GM21737 (cell line): Measurements from ENCODE around the gene FREM1.

Source experiments
- ATAC-seq: cut with Tn5 transposase; IDR thresholded peaks from one replicate; pipeline ENCODE4 v1.9.1; 2021; ENCODE audit warnings: mild to moderate bottlenecking, moderate library complexity; ENCODE audit not compliant: unreplicated experiment

Gene FREM1

DNA sequence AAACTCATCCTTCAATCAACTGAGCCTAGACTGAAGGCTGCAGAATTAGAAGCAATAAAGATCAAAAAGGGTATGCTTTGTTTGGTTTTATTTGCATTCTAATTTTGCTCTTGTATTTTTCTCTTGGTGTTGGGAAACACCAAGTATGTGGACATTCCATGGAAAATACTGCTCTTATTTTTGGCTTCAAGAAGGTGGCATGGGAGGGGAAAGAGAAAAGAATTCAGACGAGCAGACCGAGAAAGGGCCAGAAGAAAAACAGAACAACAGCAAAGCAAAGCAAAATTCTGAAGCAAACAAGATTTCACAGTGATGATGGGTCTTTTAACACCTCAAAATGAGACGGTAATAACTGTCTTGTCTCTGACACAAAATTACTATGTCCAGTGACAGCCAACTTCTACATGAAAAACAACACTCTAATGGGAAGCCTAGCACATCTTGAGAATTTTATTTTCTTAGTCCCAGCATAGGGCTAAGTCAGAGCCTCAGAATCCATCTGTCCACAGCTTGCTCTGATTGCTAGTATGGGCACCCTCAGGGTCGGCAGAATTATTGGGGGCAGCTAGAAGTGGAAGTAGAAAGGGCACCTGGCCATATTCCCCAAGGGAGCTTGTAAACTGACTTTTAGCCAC lies 26.8 kb downstream of the FREM1 start:
- ATAC-seq: no peak

DNA sequence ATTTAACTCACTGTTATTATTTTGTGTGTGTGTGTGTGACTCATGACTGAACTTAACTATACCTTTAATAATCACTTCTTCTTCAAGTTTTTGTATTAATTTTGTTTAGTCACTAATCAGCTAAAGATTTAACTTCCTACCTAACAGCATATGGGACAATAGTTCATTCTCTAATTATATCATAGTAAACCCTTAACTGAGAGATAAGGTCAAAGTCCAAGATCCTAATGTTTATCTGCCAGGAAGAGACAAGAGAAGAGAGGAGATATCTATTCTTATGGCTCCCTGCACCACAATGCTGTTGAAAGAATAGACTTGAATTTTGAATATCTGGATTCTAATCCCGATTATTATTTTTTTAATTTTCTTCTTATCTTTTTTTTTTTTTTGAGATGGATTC lies 28.1 kb downstream of the FREM1 start:
- no peak for ATAC-seq

DNA sequence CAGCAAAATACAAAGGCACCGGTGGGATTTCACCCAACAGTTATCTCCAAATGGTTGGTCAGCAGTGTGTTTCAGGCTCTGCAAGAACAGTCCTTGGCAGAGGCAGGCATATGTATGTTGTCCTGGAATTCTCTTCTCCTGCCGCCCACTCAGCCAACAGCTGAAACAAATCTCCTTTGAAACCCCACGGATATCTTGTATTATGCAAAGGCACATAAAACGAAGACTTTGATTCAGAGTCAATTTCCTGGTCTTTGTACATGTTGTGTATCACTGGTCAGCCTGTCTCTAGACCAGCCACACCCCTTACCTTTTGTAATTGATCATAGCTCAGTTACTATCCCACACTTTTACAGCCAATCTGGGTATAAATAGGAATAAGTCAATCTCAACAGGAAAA lies 29.2 kb downstream of the FREM1 start:
- no peak for ATAC-seq

DNA sequence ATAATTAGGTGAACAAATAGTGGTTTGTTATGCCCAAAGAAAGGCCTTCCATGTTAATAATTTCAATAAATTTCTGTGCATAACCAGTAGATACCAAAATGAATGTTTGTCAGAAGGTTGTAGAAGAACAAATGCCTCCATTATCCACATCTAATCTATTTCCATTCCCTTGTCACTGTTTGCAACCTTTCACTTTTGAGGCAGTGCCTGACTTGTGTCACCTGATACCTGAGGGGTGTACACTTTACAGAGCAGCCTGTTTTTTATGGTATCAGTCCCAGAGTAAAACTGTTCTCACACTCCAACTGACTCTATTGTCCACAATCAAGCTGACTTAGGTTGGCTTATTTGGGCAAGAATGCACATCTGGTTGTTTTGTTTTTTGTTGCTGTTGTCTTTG lies 40.1 kb downstream of the FREM1 start:
- ATAC-seq: no peak

DNA sequence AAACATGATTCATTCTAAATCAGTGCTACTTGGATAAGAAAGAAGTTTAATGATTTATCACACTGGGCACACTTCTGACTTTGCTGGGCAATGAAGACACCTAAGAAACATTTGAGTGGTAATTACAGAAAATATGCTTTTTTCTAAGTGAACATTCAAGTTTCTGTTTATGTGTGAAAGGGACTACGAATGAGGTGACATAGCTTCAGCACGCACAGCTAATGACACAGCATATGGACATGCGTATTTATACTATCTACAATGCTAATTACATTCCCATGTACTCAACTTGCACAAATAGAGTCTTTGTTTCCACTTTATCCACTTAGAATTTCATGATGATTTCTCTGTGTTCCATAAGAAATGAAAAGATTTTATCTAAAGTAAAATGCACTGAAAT lies 40.6 kb downstream of the FREM1 start:
- no peak for ATAC-seq

DNA sequence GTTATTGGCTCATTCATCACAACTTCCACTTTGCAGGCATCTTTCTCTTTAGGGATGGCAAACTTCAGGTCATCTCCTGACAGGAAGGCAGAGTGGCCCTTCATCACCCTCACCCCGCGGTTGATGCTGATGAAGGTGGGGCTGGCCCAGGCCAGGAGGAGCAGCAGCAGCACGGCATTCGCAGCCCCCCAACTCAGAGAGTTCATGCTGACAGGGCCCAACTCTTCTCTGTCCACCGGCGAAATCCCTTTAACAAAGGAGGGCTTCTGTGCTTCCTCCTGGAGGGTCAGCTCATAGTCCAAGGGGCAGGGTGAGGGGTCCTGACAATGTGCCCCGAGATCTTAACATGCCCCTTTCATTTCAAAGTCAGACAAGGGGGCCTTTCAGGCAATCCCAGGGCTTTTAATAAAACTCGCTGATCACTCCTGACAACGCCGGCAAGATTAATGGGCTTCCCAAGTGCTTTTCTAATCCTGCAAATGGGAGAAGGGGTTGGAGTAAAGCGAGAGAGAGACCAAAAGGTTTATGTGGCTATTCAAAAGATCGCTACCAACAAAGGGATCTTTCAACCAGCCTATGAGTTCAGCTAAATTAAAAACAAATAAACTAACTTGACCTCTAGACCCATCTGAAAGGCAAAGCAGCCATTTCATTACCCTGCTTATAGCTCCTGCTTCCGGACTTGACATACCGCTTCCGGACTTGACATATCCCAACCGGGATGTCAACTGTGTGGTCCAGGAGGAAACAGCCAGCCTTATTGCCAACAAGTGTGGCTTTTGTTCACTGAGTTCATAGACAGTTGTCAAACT lies 41.2 kb downstream of the FREM1 start:
- no peak for ATAC-seq

DNA sequence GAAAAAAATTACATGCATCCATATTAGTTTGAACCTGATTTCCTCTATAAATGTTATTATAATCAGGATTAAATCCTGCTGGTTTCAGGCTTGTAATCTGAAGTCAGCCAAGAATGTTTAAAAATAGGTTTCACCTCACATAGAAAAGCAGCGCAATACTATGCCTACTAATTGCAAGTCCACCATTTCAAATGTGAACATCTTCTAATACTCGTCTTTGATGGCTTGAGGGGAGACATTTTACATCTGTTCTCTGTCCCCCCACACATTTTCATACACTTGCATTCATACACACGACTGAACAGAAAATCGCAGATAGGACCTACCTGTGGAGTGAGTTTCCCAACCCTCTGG lies 41.8 kb downstream of the FREM1 start:
- no peak for ATAC-seq

DNA sequence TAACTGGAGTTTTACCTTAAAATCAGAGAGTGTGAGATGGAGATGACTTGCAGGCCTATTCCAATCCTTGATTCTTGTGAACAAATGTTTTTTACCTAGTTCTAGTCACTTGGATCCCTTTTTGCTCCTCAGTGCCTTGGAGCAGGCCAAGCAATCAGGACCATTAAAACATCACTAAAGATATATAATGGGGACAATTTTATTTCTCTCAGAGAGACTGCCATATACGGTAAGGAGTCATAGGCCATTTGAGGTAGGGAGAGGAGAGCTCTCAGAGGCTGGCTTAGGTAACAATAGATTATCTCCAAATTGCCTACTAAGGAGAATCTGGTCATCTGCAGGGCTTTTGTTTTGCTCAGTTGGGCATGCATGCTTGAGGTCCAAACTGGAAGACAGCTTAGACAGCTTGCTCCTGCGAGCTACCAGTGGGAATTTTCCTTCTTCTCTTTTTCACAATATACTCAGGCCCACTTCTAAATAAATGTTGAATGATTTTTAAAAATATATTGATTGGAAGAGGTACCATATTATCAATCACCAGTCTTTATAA lies 44.0 kb downstream of the FREM1 start:
- no peak for ATAC-seq

DNA sequence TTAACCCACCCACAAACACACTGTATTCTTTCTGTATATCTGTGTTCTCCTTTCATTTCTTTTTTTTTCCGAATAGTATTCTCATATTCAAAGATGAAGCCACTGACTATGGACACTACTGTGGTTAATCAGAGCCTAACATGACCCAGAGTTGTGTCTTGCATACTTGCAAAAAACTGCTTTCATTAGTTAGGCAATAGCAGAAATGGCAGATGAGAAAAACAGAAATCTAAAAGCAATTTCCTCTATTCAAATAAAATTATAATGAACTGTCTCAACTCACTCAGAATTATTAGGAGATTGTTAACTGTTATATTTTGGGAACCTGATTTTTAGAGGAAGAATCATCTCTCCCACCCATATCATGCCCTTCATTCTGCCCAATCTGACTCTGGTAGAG lies 45.9 kb downstream of the FREM1 start:
- ATAC-seq: no peak

DNA sequence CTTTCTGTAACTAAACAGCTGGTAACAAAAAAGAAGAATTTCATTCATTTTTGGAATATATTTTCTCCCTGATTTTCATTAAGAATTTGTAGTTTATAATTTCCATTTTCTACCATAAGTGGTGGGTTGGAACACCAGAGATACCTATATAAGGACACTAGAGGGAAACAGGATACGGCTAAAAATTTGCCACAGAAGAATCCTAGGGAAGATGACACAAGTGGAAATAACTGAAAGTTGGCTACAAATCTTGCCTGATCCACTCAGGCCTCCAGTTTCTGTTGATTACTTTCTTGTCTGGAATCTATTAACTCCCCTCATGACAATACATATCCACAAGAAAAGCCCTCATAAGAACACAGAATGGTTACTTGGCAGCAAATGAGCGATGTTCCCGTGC lies 46.8 kb downstream of the FREM1 start:
- ATAC-seq: no peak

DNA sequence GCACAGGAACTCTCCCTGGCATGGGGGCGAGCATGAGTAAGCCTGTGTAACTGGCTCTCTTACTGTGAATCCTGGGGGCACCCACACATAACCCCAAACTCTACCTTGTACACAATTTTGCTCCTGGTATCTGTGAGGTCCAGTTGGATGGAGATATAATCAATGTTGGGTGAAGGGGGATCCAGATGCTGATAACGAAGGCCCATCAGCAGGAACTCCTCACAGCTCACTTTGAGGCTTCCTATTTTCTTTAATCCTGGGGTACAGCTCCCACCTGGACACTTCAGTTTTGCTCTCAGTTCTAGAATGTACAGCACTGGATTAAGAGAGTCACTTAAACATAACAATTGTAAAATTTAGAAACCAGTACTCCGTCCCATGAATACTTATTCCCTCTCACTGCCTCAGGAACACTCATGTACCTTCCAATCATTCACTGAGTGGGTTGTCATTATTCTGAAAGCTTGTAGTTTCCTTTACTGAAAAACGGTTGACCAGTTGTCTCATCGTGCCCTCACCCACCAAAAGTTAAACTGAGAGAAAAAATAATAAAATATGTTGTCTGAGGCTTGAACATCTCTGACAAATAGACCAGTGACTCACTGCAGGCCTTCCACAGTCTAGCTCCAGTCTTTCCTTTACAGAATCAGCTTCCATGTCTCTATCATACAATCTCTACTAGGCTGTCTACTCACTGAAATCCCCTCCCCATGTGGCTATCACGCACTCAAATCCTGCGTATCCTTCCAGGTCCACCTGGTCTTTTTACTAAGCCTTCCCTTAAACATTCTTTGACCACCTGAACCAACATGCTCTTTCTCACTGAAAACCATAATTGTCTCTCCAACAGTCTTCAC lies 52.6 kb downstream of the FREM1 start:
- no peak for ATAC-seq

DNA sequence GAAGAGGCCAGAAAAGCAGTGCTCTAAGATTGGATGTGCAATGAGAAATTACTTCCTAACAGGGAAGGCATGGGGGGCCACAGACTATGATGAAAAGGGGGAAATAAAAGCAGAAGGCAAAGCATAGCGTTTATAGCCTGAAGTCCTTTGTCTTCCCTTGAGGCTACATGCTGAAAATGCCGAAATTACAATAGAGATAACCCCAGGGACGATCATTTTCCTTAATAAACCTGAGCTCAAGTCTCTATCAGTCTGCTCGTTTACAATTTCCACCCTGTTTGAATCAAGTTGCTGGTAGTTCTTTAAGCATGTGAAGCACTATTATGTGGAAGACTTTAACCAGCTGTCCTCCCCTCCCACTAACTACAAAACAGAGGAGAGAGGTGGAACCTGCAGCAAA lies 60.4 kb downstream of the FREM1 start:
- no peak for ATAC-seq

DNA sequence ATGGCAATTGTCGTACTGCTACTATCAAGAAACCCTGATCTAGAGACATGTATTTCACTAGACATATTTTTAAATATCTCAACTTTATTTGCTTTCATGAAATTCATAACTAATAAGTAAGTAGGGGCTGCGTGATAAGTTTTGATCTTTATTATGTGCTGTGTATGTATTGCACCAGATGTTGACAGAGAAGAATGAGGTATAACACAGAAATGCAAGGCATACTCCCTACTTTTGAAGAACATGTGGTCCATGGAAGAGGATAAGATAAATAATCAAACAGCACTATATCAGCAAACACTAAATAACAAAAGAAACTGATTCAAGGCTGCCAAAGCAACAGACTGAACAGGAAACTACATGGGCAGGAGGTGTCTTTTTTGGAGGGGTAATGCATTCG lies 60.9 kb downstream of the FREM1 start:
- no peak for ATAC-seq

DNA sequence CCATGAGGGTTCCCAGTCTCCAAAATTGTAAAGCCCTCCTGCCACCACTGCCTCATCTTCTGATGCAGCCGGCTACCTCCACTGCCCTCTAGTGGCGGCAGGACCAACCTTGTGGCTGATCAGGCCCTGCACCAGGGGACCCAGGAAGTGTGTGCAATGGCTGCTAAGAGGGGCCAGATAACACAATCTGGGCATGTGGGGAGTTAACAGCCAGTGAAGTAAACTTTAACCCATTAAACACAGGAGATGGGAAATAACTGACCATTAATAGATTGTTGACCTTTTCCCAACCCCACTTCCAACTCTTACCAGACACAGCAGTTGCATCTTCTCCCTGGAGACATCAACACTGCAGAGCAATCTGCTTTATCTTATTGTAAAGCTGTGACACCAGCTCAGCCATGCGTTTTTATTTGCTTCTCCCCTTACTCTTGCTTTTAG lies 63.3 kb downstream of the FREM1 start:
- peak; percentile 96 for ATAC-seq

DNA sequence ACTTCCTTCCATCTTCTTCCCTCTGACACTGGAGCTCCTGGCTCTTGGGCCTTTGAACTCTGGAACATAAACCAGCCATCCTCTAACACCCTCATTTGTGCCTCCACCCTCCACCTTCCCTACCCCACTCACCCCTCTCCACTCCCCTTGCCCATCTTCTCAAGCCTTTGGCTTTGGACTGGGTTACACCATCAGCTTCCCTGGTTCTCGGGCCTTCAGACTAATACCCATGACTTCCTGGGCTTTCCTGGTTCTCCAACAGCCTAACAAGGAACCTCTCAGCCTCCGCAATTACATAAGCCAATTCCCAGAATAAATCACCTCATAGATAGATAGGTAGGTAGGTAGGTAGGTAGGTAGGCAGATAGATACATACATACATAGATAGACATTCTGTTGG lies 67.1 kb downstream of the FREM1 start:
- ATAC-seq: no peak

DNA sequence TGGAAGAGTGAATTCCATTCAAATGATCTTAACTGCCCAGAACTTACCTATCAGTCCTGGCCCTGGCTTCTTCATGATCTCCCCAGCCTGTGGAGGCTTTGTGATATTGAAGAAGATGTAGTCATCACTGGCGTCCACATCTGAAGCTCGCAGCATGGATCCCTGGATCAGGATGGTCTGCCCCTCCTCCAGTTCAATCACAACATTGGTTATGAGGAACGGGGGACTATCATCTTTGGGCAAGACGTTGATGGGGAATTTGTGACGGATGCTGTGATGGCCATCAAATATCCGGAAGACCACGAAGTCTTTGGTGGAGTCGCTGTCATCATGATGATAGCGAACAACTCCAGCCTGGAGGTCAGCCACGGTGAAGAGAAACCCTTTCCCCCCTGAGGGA lies 68.0 kb downstream of the FREM1 start:
- ATAC-seq: no peak

DNA sequence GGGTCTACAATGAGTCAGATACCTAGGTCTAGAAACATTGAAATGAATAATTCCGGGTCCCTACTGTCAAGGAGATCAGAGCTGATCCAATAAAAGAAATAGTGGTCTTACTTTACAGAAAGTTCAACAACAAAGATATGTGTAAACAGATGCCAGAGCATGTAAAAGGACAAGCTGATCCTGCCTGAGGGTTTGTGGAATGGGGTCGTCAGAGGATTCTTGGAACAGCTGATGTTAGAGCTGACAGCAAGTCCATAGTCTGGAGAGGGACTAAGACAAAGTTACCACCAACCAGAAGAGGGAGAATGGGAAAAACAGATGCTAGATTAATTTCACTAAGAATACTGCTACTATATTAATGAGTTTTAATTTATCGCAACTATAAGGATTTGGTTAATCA lies 71.5 kb downstream of the FREM1 start:
- ATAC-seq: no peak

DNA sequence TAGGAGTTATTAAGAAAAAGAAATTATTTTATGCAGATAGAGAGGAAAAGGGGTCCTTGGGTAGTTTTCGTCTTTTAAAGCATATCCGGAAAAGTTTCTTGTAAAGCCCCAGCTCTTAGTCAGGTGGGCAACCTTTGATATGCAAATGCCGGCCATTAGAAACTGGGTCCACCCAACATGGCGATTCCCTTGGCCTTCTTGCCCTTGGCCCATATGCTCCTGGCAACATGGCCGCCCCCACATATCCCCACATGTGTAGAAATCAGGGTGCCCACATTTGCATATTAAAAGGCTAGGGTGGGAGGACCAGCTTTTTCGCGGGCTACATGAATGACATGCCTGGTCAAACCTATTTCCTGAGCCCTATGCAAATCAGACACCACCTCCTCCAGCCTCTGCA lies 73.3 kb downstream of the FREM1 start:
- ATAC-seq: no peak

DNA sequence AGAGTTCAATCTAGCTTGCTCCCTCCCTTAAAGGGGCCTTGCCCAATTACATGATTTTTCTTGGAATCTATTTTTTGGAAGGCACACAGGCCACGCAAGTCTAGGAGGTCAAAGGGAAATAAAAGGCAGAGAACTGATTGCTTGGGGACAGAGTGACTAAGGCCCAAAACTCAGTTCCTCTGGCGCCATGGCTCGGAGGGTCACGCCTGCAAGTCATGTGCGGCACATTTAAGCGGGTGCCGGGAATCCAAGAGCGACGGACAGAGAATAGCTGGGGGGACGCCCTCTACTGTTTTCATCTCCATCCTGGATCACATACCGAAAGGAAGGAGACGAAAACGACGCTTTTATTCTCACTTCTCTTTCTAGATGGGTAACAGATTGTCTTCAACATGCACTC lies 78.6 kb downstream of the FREM1 start:
- no peak for ATAC-seq

DNA sequence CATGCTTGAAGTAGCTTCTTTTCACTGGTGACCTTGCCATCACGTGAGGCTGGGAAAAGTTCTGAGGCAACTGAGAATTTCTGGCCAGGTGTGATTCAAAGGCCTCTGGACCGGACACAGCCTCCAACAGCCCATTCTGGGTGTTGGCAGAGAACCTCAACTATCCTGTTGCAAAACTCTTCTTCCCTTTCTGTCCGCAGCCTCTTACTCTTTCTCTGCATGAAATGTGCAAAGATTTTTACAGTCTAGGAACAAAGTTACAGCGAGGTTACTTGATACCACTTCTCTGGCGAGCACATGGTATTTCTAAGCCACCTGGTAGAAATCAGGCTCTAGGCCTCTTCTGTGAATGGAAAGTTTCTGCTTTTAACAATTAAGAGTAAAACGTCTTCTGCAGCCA lies 79.2 kb downstream of the FREM1 start:
- no peak for ATAC-seq

DNA sequence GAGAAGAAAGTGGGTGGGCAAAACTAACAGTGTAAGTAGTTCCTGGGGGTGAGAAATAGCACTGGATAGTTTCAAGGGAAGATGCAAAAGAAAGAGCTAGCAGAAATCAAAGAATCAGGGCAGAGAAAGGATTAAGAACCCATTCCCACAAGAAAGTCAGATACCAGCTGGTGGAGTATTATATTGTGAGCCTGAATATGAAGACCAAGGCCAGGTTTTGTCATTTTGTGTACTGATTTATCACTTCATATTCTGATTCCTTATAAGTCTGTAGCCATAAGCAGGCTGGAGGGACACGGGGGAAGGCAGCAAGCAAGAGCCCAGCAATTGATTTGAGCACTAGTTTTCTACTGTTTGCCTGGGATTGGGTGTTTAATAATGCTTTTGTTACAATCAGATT lies 80.2 kb downstream of the FREM1 start:
- ATAC-seq: no peak

DNA sequence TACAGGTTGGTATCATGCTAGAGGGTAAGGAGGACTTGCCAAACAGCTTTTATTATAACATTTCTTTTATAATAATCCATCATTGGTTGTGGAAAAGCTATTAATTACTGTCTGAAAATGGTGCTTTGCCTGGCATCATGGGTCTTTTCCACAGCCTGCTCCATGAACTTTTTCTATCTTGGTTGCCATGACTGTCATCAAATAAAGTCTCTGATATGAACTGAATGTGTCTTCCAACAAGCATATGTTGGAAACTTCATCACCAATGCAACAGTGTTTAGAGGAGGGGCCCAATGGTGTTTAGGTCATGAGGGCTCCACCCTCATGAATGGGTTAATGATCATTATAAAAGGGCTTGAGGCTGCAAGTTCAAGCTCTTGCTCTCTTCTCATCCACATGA lies 81.0 kb downstream of the FREM1 start:
- ATAC-seq: no peak
